Measurements from ENCODE around the gene DNMT1.

DNA sequence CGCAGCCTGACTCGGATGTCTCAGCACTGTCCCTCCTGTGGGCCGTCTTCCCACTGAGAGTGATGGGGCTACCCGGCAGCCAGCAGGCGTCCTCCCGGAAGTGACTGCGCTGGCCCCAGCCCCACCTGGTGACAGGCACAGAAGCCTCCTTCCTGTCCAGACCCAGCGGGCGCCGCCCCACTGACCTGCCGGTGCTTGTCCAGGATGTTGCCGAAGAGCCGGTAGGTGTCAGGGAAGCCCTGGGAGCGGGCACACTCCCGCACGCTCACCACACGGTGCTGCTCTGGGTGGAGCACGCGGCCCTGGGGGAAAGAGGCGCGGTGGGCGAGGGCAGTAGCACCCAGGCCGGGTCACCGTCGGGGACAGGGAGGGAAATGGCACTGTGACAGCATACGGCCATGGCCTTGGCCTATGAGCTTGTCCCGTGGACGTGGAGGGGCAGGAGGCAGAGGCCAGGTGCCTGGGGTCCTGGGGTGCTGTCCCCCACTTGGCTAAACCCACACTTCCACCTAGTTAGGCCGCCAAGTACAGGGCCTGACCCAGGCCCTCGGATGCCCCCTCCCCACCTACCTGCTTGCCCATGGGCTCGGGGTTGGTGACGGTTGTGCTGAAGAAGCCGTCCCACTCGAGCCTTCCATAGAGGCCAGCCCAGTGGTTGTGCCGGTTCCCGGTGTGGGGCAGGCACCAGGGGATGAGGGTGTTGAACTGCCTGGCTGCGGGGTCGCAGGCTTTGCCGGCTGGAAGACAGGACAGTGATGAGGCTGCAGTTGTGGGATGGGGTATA, 59.0 kb downstream of the DNMT1 start:
- TF ChIP-seq TAF1 (IDR thresholded peaks at IDR 0.05; ENCODE audit: borderline replicate concordance, insufficient read depth, low read length) (no peak), POLR2AphosphoS5 (IDR thresholded peaks at IDR 0.05; ENCODE audit: low read depth, low read length) (no peak), SIN3A (IDR thresholded peaks at IDR 0.05; ENCODE audit: borderline replicate concordance, insufficient read depth, low read length) (no peak)
- TF ChIP-seq, protein P1, sequence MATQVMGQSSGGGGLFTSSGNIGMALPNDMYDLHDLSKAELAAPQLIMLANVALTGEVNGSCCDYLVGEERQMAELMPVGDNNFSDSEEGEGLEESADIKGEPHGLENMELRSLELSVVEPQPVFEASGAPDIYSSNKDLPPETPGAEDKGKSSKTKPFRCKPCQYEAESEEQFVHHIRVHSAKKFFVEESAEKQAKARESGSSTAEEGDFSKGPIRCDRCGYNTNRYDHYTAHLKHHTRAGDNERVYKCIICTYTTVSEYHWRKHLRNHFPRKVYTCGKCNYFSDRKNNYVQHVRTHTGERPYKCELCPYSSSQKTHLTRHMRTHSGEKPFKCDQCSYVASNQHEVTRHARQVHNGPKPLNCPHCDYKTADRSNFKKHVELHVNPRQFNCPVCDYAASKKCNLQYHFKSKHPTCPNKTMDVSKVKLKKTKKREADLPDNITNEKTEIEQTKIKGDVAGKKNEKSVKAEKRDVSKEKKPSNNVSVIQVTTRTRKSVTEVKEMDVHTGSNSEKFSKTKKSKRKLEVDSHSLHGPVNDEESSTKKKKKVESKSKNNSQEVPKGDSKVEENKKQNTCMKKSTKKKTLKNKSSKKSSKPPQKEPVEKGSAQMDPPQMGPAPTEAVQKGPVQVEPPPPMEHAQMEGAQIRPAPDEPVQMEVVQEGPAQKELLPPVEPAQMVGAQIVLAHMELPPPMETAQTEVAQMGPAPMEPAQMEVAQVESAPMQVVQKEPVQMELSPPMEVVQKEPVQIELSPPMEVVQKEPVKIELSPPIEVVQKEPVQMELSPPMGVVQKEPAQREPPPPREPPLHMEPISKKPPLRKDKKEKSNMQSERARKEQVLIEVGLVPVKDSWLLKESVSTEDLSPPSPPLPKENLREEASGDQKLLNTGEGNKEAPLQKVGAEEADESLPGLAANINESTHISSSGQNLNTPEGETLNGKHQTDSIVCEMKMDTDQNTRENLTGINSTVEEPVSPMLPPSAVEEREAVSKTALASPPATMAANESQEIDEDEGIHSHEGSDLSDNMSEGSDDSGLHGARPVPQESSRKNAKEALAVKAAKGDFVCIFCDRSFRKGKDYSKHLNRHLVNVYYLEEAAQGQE (IDR thresholded peaks at IDR 0.05; ENCODE audit: insufficient read depth in 1 of 2, low read depth in 2 of 2, low read length in 2 of 2): no peak

All from PFSK-1 (cell line).